Osteocyte (in vitro differentiated cells): ENCODE results near the gene PRDM15. TPM values are rescaled to one million over a fixed set of nuclear protein-coding genes. Genes with fewer than 3 reads are reported as not detected.

Experiments
- DNase-seq: peaks from one replicate; pipeline ENCODE4 v3.0.0; 2021; ENCODE audit warnings: mixed read lengths; ENCODE audit not compliant: unreplicated experiment; ENCODE audit errors: extremely low spot score
- H3K27ac Mint-ChIP-seq: one replicate; pipeline ENCODE4 v1.8.0; 2021; ENCODE audit warnings: mild to moderate bottlenecking, mixed read lengths; ENCODE audit not compliant: unreplicated experiment
- H3K27me3 Mint-ChIP-seq: one replicate; pipeline ENCODE4 v1.8.0; 2021; ENCODE audit warnings: mixed read lengths; ENCODE audit not compliant: unreplicated experiment
- H3K36me3 Mint-ChIP-seq: one replicate; pipeline ENCODE4 v1.8.0; 2021; ENCODE audit warnings: mixed read lengths; ENCODE audit not compliant: unreplicated experiment
- H3K4me1 Mint-ChIP-seq: one replicate; pipeline ENCODE4 v1.8.0; 2021; ENCODE audit warnings: mixed read lengths; ENCODE audit not compliant: unreplicated experiment
- H3K4me3 Mint-ChIP-seq: one replicate; pipeline ENCODE4 v1.8.0; 2021; ENCODE audit warnings: mild to moderate bottlenecking, moderate library complexity, mixed read lengths; ENCODE audit not compliant: unreplicated experiment
- H3K9me3 Mint-ChIP-seq: one replicate; pipeline ENCODE4 v1.8.0; 2021; ENCODE audit warnings: mixed read lengths; ENCODE audit not compliant: unreplicated experiment
- total RNA-seq: library from RNA; stranded (reverse); gene quantifications from 2 replicates; pipeline ENCODE4 v1.2.1, GENCODE V29; 2021
- TF ChIP-seq, protein P1 (sequence below): fragments of 200-600 bp; sonication (generic); IDR thresholded peaks from 2 replicates; pipeline ENCODE4 v1.5.0; 2021; ENCODE audit warnings: antibody characterized with exemption, mild to moderate bottlenecking, moderate library complexity

Gene PRDM15
- total RNA-seq, 1 donor from 2014 or later = 11.4 TPM

DNA sequence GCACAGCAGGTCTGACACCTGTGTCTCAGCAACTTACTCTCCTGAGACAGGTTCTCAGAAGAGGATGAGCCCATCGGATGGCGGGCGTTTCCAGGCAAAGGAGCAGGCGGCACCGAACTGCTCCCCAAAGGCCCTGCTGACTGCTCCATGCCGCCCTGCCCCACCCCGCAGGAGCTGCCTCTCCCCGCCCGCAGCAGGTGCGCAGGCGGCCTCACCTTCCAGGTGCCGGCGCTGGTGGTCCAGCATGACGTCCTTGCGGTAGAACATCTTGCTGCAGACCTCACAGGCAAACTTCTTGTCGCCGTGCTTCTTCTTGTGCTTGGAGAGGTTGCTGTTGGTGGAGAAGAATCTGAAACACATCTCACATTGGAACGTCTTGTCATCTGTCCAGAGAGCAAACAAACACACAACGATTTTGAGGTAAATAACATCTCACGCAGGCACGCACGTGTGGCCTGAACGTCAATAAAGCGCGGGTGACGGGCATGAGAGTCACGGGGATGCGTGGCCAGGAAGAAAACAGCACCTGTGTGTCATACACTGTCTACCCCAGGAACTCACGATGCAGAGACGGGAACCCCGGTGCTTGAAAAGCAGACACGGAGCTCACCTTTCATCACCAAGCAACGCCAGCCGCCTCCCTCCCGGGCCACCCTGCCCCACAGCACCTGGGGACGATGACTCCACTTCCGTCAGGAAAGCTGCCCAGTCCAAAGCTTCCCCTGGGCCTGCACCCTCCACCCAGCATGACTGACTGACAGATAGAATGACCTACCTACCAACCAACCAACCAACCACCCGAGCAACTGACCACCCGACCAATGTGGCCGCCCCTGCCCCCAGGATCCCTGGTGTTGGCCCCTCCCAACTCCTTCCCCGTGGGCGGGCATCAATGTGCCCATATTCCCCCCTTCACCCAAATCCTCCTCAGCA, 50.9 kb downstream of the PRDM15 start:
- peaks cover 4% of the 10 kb centered on the region for H3K36me3 Mint-ChIP-seq
- H3K4me3 Mint-ChIP-seq = no peak overlapping the region
- H3K27ac Mint-ChIP-seq = no peak overlapping the region
- H3K9me3 Mint-ChIP-seq = no peaks in the 10 kb centered on the region
- no peak for DNase-seq
- no peaks in the 10 kb centered on the region for H3K4me1 Mint-ChIP-seq
- TF ChIP-seq, protein P1, sequence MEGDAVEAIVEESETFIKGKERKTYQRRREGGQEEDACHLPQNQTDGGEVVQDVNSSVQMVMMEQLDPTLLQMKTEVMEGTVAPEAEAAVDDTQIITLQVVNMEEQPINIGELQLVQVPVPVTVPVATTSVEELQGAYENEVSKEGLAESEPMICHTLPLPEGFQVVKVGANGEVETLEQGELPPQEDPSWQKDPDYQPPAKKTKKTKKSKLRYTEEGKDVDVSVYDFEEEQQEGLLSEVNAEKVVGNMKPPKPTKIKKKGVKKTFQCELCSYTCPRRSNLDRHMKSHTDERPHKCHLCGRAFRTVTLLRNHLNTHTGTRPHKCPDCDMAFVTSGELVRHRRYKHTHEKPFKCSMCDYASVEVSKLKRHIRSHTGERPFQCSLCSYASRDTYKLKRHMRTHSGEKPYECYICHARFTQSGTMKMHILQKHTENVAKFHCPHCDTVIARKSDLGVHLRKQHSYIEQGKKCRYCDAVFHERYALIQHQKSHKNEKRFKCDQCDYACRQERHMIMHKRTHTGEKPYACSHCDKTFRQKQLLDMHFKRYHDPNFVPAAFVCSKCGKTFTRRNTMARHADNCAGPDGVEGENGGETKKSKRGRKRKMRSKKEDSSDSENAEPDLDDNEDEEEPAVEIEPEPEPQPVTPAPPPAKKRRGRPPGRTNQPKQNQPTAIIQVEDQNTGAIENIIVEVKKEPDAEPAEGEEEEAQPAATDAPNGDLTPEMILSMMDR = no peak
- no peaks in the 10 kb centered on the region for H3K27me3 Mint-ChIP-seq

DNA sequence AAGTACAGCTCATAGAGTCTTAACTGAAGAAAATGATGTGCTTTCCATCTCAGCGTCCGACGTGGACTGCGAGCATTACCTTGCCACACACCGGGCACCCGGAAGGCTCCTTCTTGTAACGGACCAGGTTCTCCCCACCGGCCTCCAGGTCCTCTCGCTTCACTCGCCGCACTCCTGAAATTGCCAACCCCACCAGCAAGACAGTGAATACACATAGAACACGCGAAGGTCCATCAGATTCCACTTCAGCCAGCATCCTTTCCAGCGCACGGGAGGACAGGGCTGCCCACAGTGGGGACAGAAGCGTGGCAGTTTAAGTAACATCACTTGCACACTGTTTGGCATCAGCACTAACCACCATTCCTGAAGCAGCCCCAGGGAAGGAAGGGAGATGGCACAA, 53.3 kb downstream of the PRDM15 start:
- Mint-ChIP-seq H3K27me3 (no peaks in the 10 kb centered on the region), H3K4me1 (no peaks in the 10 kb centered on the region), H3K4me3 (no peak overlapping the region), H3K36me3 (peaks cover 15% of the 10 kb centered on the region), H3K27ac (no peak overlapping the region), H3K9me3 (no peaks in the 10 kb centered on the region)
- no peak for DNase-seq
- TF ChIP-seq, protein P1 = no peak

DNA sequence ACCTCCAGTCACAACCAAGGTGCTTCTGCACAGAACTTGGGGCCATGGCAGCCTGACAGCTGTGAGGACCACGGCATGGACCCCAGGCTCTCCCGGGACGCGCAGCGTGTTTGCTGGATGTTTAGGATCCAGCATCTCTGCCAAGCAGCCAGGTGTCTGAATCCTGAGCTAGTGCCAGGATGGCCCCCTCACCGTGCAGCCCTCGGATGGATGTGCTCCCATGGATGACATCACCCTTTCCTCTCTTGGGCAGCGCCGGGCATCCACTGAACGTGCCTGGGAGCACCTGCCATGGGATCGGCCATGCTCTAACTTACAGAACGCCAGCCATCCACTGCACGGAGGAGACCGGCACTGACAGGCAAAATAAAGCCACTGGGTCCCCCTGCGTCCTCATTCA, 53.9 kb downstream of the PRDM15 start:
- no peak overlapping the region for H3K27ac Mint-ChIP-seq
- no peaks in the 10 kb centered on the region for H3K27me3 Mint-ChIP-seq
- H3K4me1 Mint-ChIP-seq = no peaks in the 10 kb centered on the region
- no peak for DNase-seq
- H3K4me3 Mint-ChIP-seq = no peak overlapping the region
- TF ChIP-seq, protein P1 = no peak
- H3K9me3 Mint-ChIP-seq = no peaks in the 10 kb centered on the region
- H3K36me3 Mint-ChIP-seq = peaks cover 15% of the 10 kb centered on the region

DNA sequence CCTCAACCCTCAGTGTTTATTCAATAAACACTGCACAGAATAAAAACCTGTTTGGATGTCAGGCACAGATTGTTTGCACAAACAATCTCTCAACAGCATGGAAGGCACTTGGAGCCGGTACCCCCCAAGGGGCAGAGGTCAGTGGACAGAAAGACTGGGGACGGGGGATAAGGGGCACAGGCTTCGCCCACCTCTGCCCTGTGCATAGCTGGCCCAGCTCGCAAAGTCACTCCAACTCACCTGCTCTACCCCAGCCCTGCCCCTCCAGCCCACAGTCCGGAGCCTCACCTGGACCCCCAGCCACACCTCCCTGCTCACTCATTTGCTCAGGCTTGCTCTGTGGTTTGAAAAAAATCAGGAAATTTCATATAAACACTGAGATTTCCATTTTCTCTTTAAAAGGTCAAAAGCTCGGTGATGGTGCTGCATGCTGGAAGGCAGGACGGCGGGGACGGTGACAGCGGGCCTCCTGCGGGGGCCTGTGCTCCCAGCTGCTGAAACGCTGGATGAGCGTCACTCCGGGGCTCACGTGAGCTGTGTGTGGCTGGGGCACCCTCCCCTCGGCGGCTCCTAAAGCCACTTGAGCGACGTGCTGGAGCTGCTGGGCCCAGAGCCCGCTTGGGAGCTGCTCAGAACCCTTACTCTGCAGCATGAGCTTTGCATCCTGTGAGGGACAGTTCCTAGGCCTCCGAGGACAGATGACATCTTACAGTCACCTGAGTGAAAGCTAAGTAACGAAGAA, 54.5 kb downstream of the PRDM15 start:
- TF ChIP-seq, protein P1 = no peak
- Mint-ChIP-seq H3K27ac (no peak overlapping the region), H3K4me1 (no peaks in the 10 kb centered on the region), H3K9me3 (no peaks in the 10 kb centered on the region), H3K36me3 (peaks cover 16% of the 10 kb centered on the region), H3K4me3 (no peak overlapping the region), H3K27me3 (no peaks in the 10 kb centered on the region)
- no peak for DNase-seq

DNA sequence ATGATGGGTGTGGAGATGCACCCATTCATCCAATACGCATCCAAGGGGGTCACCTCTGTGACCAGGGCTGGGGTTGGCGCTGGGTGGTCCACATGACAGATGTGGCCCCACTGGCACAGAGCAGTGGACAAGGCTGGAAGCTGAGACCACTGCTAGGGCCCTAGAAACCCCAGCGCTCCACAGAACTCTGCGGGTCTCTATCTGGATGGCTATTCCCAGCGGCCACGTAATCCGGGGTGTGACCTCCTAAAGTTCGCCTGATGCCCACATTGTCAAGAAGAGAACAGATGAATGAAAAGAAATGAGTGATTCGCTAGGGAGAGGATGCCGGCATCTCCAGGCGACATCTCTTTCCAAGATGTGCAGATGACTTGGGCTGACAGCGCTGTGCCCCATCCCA, 55.2 kb downstream of the PRDM15 start:
- H3K27ac Mint-ChIP-seq = no peak overlapping the region
- no peak for DNase-seq
- no peak overlapping the region for H3K4me3 Mint-ChIP-seq
- H3K4me1 Mint-ChIP-seq = no peaks in the 10 kb centered on the region
- H3K9me3 Mint-ChIP-seq = no peaks in the 10 kb centered on the region
- TF ChIP-seq, protein P1 = no peak
- no peaks in the 10 kb centered on the region for H3K27me3 Mint-ChIP-seq
- peaks cover 19% of the 10 kb centered on the region for H3K36me3 Mint-ChIP-seq
